ENCODE measurements around the gene WRAP73.
"Not testable (repeated sequence)": the region's sequence is repeated elsewhere in the genome, so short reads cannot be mapped to it uniquely, and the experiment has no call there.

WRAP73 gene

GRCh38 chr1:3599286-3599811 lies 50.6 kb downstream of the WRAP73 start:
- DNase-seq (ENCODE audit: low read depth, low spot score): no peak

DNA sequence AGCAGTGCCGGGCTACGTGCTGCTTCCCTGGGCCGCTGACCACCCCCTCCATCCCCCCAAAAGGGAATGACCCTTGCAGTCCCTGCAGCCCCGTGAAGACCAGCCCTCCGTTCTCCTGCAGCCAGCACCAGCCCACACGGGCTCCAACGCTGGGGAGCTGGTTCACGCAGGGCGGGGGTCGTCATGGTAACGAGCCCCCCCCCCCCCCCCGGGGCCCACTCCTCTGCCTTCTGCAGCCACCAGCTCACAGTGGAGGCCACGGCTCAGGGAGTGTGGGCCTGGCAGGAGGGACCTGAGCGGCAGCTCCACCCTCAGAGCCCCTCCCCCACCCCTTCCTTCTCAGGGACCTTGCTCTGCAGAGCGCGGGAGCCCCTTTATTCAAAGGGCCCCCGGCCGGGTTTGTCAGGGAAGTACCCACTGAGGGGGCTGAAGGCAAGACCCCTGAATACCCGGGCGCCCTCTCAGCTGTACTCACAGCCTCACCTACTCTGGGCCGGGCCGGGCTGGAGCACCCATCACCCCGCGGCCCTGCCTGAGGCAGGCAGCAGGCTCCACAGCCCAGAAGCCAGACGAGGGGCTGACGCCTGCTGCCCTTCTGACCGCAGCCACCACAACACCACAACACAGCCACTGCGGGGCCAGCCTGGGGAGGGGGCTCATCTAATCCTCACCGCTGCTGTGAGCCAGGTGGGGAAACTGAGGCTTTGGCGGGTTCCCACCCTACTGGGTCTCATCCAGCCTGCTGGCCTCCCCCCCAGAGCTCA lies 51.2 kb downstream of the WRAP73 start:
- DNase-seq (ENCODE audit: low read depth, low spot score): no peak

DNA sequence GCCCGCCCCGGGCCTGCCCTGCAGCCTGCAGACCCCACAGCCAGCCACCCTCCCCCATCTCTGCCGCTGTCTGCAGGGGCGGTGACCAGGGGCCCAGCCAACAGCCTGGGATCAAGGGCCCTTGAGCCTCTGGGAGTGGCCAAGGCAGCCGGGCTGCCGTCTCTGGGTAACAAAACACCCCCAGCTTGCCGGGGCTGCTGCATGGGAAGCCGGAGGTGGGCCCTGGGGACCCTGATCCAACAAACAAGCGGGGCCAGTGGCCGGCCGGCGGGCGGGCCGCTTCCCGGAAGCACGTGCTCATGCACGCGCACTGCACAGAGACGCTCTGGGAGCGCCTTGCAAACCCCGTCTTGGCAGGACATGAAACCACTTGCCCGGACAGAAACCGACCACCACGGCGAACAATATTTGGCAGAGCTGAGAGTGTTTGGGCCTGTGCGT lies 51.8 kb downstream of the WRAP73 start:
- no peak for DNase-seq (ENCODE audit: low read depth, low spot score)

- no peak for DNase-seq (ENCODE audit: low read depth, low spot score)
Measured at GRCh38 chr1:3597599-3597964, 52.3 kb downstream of the WRAP73 start.

- DNase-seq (ENCODE audit: low read depth, low spot score): no peak
Measured at GRCh38 chr1:3596663-3597598, 53.0 kb downstream of the WRAP73 start.

GRCh38 chr1:3595949-3596348 lies 54.0 kb downstream of the WRAP73 start:
- DNase-seq (ENCODE audit: low read depth, low spot score): no peak

DNA sequence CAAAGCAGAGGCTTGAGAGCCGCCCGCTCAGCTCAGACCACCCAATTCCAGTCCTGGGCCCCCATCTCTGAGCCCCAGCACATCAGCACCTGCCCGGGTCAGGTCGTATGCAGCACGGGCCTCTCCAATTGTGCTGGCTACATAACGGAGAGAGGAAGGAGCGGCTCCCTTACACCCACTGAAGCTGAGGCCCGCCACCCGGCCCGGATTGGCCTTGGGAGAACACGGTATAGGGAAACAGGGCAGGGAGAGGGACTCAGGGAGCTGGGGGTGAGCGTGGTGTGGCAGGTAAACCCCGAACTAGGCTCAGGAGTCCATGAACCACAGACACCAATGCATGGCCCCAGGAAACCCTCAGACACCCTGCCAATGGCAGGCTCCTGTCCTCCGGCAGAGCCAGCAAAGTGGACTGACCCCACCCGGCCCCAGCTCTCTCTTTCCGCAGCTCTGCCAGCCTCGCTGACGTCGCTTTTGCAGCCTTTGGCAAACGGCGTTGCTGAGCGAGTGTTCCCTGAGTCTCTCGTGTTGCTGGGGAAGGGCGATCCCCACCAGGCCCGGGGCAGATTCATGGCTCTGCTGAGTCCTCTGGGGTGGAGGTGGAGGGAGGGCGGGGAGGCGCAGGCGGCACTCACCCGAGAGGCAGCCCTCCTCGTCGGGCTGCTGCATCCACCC lies 55.1 kb downstream of the WRAP73 start:
- no peak for DNase-seq (ENCODE audit: low read depth, low spot score)

DNA sequence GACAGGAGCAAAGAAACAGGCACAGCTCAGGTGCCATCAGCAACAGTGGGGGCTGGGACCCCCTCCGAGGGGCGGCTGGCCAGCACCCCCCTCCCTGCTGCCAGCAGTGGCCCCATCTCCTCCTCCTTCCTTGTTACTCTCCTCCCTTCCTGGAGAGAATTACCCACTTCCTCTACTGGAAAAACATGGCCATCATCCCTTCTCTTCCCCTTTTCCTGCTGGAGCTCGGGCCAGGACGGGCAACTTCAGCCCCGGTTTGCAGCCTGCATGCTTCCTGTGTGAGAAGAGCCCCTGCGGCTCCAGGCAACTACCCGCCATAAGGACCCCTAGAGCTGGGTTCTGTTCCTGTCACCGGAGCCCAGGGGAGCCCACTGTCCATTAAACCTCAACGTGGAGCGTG lies 56.2 kb downstream of the WRAP73 start:
- no peak for DNase-seq (ENCODE audit: low read depth, low spot score)

- no peak for DNase-seq (ENCODE audit: low read depth, low spot score)
Measured at GRCh38 chr1:3593334-3593733, 56.6 kb downstream of the WRAP73 start.

- no peak for DNase-seq (ENCODE audit: low read depth, low spot score)
Measured at GRCh38 chr1:3590951-3591865, 58.7 kb downstream of the WRAP73 start.

GRCh38 chr1:3590139-3590763 lies 59.7 kb downstream of the WRAP73 start:
- no peak for DNase-seq (ENCODE audit: low read depth, low spot score)

- no peak for DNase-seq (ENCODE audit: low read depth, low spot score)
Measured at GRCh38 chr1:3588395-3588794, 61.5 kb downstream of the WRAP73 start.

DNA sequence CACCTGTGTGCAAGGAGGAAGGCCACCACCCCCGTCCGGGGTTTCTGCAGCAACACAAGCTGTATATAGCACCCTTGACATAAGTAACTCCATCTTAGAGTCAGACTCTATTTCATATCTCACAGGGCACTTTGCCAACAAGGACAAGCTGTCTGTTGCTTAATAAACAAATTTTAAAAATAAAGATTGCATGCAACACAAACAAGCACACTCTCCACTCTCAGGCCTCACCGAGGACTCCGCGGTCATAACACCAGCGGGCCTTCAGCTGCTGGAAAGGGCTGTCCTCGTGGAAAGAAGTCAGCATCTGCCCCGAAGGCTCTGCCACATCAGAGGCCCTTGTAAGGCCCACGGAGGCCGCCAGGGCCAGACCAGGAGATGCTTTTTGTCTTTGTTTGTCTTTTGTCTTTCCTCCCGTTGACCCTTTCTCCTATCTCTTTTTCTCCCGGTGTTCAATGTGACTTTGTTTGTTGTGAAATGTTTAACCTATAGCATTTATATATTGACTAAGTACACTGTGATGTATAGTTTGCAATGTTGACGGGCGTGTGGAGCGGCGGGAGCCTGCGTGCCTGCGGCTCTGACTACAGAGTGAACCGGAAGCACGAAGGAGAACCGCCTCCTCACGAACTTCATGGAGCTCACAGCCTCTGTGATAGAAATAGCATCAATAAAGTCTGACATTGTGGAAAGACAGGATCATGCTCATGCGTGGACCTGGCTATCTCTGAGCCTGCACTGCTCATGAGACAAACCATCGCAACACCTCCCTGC lies 62.7 kb downstream of the WRAP73 start:
- DNase-seq (ENCODE audit: low read depth, low spot score): no peak

GRCh38 chr1:3585940-3586568 lies 63.8 kb downstream of the WRAP73 start:
- no peak for DNase-seq (ENCODE audit: low read depth, low spot score)

- not testable (repeated sequence) for DNase-seq (ENCODE audit: low read depth, low spot score)
Measured at GRCh38 chr1:3585353-3585868, 64.5 kb downstream of the WRAP73 start.

DNA sequence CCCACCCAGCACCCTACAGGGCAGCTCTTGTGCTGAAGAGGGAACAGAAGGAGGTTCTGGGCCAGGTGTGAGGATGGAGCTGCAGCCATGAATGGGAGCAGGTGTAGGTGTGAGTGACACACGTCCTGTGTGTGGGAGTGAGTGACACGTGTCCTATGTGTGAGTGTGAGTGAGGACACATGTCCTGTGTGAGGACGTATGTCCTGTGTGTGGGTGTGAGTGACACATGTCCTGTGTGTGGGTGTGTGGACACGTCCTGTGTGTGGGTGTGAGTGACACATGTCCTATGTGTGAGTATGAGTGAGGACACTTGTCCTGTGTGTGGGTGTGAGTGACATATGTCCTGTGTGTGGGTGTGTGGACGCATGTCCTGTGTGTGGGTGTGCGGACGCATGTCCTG lies 65.0 kb downstream of the WRAP73 start:
- DNase-seq (ENCODE audit: low read depth, low spot score): no peak

GRCh38 chr1:3583751-3584150 lies 66.2 kb downstream of the WRAP73 start:
- not testable (repeated sequence) for DNase-seq (ENCODE audit: low read depth, low spot score)

GRCh38 chr1:3581296-3582036 lies 68.4 kb downstream of the WRAP73 start:
- DNase-seq (ENCODE audit: low read depth, low spot score): no peak
